Measurements from ENCODE around the gene PRCC.

DNA sequence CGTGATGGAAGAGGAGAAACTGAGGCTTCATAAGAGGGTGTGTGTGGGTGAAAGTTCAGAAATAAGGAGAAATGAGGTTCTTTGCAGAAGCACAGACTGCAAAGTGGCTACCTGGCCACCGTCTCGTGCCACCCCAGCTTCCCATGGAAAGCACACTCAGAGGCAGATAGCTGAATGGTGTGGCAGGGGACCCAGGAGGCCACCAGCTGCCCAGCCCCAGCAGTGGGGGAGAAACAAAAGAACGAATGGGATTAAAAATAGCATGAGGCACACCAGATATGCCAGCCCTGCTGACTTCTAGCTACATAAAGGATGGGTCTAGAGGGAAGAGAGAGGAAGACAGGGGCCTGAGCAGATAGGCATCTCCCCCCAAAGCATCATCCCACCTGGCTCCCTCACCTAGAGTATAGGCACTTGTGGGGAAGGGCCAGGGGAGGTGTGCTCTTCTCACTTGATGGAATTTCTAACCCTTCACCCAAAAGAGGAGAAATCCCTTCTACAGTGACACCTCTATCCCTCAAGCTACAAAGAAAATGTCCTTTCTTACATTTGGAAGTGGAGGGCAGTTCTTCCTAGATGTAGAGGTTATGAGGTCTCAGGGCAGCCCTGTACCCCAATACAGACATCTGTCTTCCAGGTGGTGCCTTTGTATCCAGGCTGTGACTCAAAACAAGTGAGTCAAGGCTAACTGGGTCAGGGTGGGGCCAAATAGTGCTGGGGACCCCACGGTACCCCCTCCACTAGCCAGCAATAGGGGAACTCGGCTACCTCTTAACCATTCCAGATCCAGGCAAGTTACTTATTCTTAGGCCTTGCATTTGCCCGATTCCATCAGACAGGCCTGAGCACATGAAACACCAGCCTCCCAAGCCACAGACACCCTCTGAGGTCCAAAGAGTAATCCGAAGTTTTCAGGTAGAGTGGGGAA is 19.3 kb upstream of the PRCC start:
- TF ChIP-seq YY1 (IDR thresholded peaks at IDR 0.05; ENCODE audit: insufficient read depth, insufficient read length) (no peak), ZNF274 (IDR thresholded peaks at IDR 0.05; ENCODE audit: low read depth, low read length) (no peak)
